ENCODE results near the gene MBNL2. TPM values are rescaled to one million over a fixed set of nuclear protein-coding genes. Genes with fewer than 3 reads are reported as not detected.
A peak's percentile ranks its signal among the peaks of the same experiment; 100 is the strongest.

The MBNL2 gene
- total and polyA plus RNA-seq, 4 donors = 26.5 to 79.4 (median 55.7) TPM

DNA sequence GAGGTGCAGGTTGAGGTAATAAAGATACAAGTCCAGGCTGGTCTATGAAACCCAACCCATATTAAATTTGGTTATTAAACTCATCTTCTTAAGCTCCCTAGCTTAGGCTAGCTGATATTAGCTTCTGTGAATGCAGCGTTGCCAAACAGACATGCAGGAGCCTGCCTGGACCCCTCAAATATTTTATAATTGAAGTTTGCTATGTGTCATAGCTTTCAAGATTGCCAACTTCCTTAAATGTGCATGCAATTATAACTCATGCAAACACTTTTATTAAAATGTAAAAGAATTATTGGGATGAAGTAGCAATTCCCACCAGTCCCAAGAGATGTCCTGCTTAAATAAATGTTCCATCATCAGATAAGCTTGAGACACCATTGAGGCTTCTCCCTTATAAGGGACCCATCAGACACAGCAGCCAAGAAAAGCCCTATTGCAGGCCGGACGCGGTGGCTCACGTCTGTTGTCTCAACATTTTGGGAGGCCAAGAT, 51.3 kb downstream of the MBNL2 start:
- WGBS, 2 donors = 11 to 13% methylated on average over 5 of the region's 5 CpGs
- intact Hi-C loops (cut with DNase I) = loop anchor here in 1 of 2 donors (5.0 kb wide), 1 partner anchor 46 kb away; no protein-coding TSS in a partner anchor
- H3K36me3 ChIP-seq (ENCODE audit: control insufficient read depth in 1 of 2, insufficient read depth in 2 of 2, low read length in 1 of 2) = no peaks in the 10 kb centered on the region
- no peak for ATAC-seq (ENCODE audit: low FRiP score)
- H3K27ac ChIP-seq (ENCODE audit: low read depth in 1 of 2, low read length in 2 of 2) = peak overlapping the region; percentile 90 to 95
- no peaks in the 10 kb centered on the region for H3K9me3 ChIP-seq (ENCODE audit: control insufficient read depth, low read length)
- DNase-seq = no peak
- H3K4me3 ChIP-seq (ENCODE audit: low read length in 2 of 2) = no peak overlapping the region
- peaks cover 7 to 30% of the 10 kb centered on the region in 2 donors for H3K4me1 ChIP-seq (ENCODE audit: control insufficient read depth in 1 of 2, insufficient read depth in 2 of 2, low read length in 2 of 2)
- no peaks in the 10 kb centered on the region for H3K27me3 ChIP-seq (ENCODE audit: control insufficient read depth in 1 of 2, insufficient read depth in 2 of 2, low read length in 1 of 2)

DNA sequence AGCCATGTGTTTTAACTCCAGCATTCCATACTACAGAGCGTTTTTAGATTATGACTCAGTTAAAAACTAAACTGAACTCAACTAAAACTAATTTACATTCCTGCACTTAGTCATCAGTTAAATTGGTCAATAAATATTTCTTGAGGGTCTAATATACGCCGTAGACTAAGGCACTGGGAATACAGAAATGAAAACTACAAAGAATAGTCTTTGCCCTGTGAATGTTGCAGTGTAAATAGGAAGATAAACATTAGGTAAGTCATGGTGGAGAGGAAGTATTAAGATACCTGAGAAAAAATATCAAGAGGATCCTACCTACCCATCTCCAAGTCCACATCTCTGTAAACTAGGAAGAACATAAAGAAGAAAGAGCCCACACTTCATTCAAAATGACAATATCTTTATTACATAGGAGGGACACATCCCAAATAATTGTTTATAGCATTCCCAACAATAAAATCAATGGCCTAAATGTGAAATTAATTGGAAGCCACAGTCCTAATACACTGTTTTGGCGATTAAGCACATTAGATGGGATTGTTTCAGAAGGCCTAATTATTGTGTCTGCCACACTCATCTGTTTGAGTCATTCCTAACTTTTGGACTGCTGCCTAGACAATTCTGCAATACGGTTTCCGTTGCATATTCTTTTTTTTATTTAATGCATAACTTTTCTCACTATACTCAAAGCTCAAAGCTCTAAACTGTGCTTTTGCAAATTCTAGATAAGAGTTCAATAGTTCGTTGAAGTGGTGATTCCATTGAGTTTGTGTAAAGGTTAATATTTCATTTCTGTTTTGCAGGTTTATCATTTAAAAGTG, 52.9 kb downstream of the MBNL2 start:
- Histone ChIP-seq H3K36me3 (ENCODE audit: control insufficient read depth in 1 of 2, insufficient read depth in 2 of 2, low read length in 1 of 2) (no peaks in the 10 kb centered on the region), H3K4me1 (ENCODE audit: control insufficient read depth in 1 of 2, insufficient read depth in 2 of 2, low read length in 2 of 2) (peaks cover 7 to 21% of the 10 kb centered on the region in 2 donors), H3K4me3 (ENCODE audit: low read length in 2 of 2) (no peak overlapping the region), H3K27ac (ENCODE audit: low read depth in 1 of 2, low read length in 2 of 2) (peak overlapping the region in 1 of 2 donors; percentile 57), H3K27me3 (ENCODE audit: control insufficient read depth in 1 of 2, insufficient read depth in 2 of 2, low read length in 1 of 2) (no peaks in the 10 kb centered on the region), H3K9me3 (ENCODE audit: control insufficient read depth, low read length) (no peaks in the 10 kb centered on the region)
- intact Hi-C loops (cut with DNase I) = loop anchor here in 1 of 2 donors (5.0 kb wide), 1 partner anchor 48 kb away; no protein-coding TSS in a partner anchor
- ATAC-seq (ENCODE audit: low FRiP score) = peak; percentile 75
- WGBS, 2 donors = 2 to 6% methylated on average over 7 of the region's 7 CpGs
- DNase-seq = no peak

DNA sequence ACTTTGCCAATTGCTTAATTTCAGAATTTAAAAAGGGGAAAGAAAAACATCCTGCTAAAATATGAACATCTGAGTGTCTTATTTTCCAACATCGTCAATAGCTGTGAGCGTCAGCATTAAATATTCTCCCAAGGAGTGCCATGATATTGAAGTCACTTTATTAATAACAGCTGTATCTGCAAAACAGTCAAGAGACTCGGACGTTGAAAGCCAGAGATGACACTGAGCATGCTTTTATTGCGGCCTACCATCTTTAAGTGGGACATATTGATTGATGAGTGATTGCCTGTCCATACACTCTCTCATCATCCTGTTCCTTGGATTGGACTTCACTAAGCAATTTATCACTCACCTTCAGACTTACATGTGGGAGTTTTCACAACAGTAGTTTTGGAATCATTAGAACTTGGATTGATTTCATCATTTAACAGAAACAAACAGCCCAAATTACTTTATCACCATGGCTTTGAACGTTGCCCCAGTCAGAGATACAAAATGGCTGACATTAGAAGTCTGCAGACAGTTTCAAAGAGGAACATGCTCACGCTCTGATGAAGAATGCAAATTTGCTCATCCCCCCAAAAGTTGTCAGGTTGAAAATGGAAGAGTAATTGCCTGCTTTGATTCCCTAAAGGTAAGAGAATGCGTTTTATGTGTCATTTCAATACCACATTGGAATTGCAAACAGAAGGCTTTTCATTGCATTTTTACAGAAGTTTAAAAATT, 53.8 kb downstream of the MBNL2 start:
- intact Hi-C loops (cut with DNase I) = no loop called here
- no peaks in the 10 kb centered on the region for H3K9me3 ChIP-seq (ENCODE audit: control insufficient read depth, low read length)
- H3K27me3 ChIP-seq (ENCODE audit: control insufficient read depth in 1 of 2, insufficient read depth in 2 of 2, low read length in 1 of 2) = no peaks in the 10 kb centered on the region
- no peaks in the 10 kb centered on the region for H3K36me3 ChIP-seq (ENCODE audit: control insufficient read depth in 1 of 2, insufficient read depth in 2 of 2, low read length in 1 of 2)
- peaks cover 7 to 19% of the 10 kb centered on the region in 2 donors for H3K4me1 ChIP-seq (ENCODE audit: control insufficient read depth in 1 of 2, insufficient read depth in 2 of 2, low read length in 2 of 2)
- no peak for DNase-seq
- WGBS, 2 donors = 67 to 69% methylated on average over 8 of the region's 8 CpGs
- peak overlapping the region; percentile 17 to 57 for H3K27ac ChIP-seq (ENCODE audit: low read depth in 1 of 2, low read length in 2 of 2)
- ATAC-seq (ENCODE audit: low FRiP score) = no peak
- no peak overlapping the region for H3K4me3 ChIP-seq (ENCODE audit: low read length in 2 of 2)

DNA sequence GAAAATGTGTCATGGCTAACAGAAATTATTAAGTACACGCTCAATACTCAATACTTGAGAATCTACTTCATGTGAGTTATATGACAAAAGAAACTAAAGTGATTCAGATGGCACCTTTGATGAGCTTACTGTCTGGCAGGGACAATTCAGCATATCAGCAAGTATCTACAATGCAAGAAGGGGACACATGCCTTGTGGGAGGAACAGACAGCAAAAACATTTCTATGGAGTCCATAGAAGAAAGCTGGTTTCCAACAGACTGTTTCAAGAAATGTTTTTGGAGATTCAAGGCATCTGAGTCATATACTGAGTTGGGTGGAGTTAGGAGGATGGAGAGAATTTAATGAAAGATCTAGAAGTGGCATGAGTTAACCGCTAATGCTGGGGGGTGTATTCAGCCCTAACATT, 54.7 kb downstream of the MBNL2 start:
- no peaks in the 10 kb centered on the region for H3K9me3 ChIP-seq (ENCODE audit: control insufficient read depth, low read length)
- ATAC-seq (ENCODE audit: low FRiP score) (no peak), DNase-seq (no peak)
- 67 to 71% methylated on average over 2 of the region's 2 CpGs for WGBS, 2 donors
- no peak overlapping the region for H3K4me3 ChIP-seq (ENCODE audit: low read length in 2 of 2)
- intact Hi-C loops (cut with DNase I) = no loop called here
- no peaks in the 10 kb centered on the region for H3K27me3 ChIP-seq (ENCODE audit: control insufficient read depth in 1 of 2, insufficient read depth in 2 of 2, low read length in 1 of 2)
- H3K36me3 ChIP-seq (ENCODE audit: control insufficient read depth in 1 of 2, insufficient read depth in 2 of 2, low read length in 1 of 2) = no peaks in the 10 kb centered on the region
- peaks cover 7 to 19% of the 10 kb centered on the region in 2 donors for H3K4me1 ChIP-seq (ENCODE audit: control insufficient read depth in 1 of 2, insufficient read depth in 2 of 2, low read length in 2 of 2)
- H3K27ac ChIP-seq (ENCODE audit: low read depth in 1 of 2, low read length in 2 of 2) = peak overlapping the region; percentile 28 to 51

DNA sequence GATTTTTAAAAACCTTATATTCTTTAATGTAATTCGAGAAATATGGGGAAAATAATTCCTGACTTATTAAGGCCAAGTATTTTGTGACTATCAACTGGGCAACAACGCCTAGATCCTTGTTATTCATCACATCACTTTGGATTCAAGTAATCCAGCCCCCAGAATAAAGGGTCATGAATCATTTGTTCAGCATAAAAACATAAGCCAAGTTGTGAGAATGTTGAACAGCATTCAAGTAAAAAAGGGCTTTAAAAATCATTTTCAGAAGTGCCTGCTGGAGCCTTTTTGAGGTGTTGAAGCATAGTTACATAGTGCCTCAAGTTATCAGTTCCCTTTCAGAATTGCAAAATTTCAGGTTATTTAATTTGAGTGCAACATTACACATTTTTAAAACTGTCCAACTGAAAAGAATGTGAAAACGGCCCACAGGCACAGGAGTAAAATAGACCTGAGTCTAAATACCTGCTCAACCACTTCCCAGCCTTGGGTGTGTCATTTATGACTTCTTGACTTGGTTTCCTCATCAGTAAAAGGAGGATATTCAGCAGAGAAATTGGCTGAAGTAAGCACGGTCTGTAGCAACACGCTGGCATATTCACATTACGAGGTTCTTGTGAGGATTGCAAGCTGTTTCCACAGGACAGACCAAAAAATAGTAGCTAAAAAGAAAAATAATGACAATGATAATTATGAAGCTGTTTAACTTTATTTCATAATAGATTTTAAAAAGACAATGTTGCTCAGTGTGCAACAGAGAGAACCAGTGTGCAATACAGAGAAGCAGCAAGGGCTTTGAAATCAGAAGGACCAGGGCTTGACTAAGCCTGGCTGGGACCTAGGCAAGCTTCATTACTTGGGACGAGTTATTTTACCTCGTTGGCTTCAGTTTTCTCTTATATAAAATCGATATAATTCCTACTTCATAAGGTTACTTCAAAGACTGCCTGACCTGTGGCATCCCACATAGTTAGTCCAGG, 56.6 kb downstream of the MBNL2 start:
- Histone ChIP-seq H3K27me3 (ENCODE audit: control insufficient read depth in 1 of 2, insufficient read depth in 2 of 2, low read length in 1 of 2) (no peaks in the 10 kb centered on the region), H3K9me3 (ENCODE audit: control insufficient read depth, low read length) (no peaks in the 10 kb centered on the region), H3K4me3 (ENCODE audit: low read length in 2 of 2) (no peak overlapping the region), H3K4me1 (ENCODE audit: control insufficient read depth in 1 of 2, insufficient read depth in 2 of 2, low read length in 2 of 2) (peaks cover 7 to 10% of the 10 kb centered on the region in 2 donors), H3K27ac (ENCODE audit: low read depth in 1 of 2, low read length in 2 of 2) (peak overlapping the region in 1 of 2 donors; percentile 68), H3K36me3 (ENCODE audit: control insufficient read depth in 1 of 2, insufficient read depth in 2 of 2, low read length in 1 of 2) (no peaks in the 10 kb centered on the region)
- WGBS, 2 donors = 29 to 38% methylated on average over 9 of the region's 9 CpGs
- intact Hi-C loops (cut with DNase I) = no loop called here
- DNase-seq = no peak
- no peak for ATAC-seq (ENCODE audit: low FRiP score)

DNA sequence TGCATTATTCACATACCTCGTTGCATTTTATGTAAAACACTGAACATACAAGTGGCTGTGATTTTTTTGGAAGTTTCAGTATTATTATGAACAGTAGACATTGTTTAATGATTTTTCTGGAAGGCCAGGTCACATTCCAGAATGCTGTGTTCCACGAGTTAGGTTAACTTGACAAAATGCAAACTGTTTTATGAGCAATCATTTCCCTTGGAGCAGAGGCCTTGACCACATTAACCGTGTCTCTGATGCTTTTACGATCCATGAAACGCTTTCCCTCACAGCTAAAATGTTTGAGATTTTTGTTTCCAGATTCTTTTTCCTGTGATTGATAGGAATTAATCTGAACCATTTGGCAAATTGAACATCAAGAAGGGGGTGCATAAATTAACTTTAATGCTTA, 57.8 kb downstream of the MBNL2 start:
- DNase-seq = no peak
- WGBS, 2 donors = 7 to 9% methylated on average over 5 of the region's 5 CpGs
- peaks cover 7 to 10% of the 10 kb centered on the region in 2 donors for H3K4me1 ChIP-seq (ENCODE audit: control insufficient read depth in 1 of 2, insufficient read depth in 2 of 2, low read length in 2 of 2)
- no peak overlapping the region for H3K4me3 ChIP-seq (ENCODE audit: low read length in 2 of 2)
- H3K27ac ChIP-seq (ENCODE audit: low read depth in 1 of 2, low read length in 2 of 2) = peak overlapping the region in 1 of 2 donors; percentile 40
- no peaks in the 10 kb centered on the region for H3K9me3 ChIP-seq (ENCODE audit: control insufficient read depth, low read length)
- ATAC-seq (ENCODE audit: low FRiP score) = no peak
- no peaks in the 10 kb centered on the region for H3K27me3 ChIP-seq (ENCODE audit: control insufficient read depth in 1 of 2, insufficient read depth in 2 of 2, low read length in 1 of 2)
- no peaks in the 10 kb centered on the region for H3K36me3 ChIP-seq (ENCODE audit: control insufficient read depth in 1 of 2, insufficient read depth in 2 of 2, low read length in 1 of 2)
- intact Hi-C loops (cut with DNase I) = loop anchor here (5.0 to 10.0 kb wide), 2 partner anchors 52 to 55 kb away; no protein-coding TSS in a partner anchor

DNA sequence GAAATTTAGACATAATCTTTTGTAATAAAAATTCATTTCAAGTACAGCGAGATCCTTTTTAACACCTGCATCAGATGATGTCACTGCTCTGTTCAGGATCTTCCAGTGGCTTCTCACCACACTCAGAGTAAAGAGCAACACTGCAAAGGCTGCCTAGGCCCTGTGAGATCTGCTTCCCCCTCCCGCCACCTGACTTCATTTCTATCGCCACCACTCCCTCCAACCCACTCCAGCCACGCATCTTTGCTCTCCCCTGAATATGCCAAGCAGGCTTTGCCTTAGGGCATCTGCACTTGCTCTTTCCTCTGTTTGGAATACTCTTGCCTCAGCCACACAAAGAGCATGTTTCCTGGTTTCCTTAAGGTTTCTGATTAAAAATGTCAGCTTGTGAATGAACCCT, 58.3 kb downstream of the MBNL2 start:
- 60 to 64% methylated on average over 4 of the region's 4 CpGs for WGBS, 2 donors
- no peak overlapping the region for H3K4me3 ChIP-seq (ENCODE audit: low read length in 2 of 2)
- DNase-seq (no peak), ATAC-seq (ENCODE audit: low FRiP score) (no peak)
- H3K9me3 ChIP-seq (ENCODE audit: control insufficient read depth, low read length) = no peaks in the 10 kb centered on the region
- intact Hi-C loops (cut with DNase I) = loop anchor here (5.0 to 10.0 kb wide), 2 partner anchors 52 to 54 kb away; no protein-coding TSS in a partner anchor
- H3K27ac ChIP-seq (ENCODE audit: low read depth in 1 of 2, low read length in 2 of 2) = peak overlapping the region in 1 of 2 donors; percentile 79
- no peaks in the 10 kb centered on the region for H3K27me3 ChIP-seq (ENCODE audit: control insufficient read depth in 1 of 2, insufficient read depth in 2 of 2, low read length in 1 of 2)
- H3K4me1 ChIP-seq (ENCODE audit: control insufficient read depth in 1 of 2, insufficient read depth in 2 of 2, low read length in 2 of 2) = peaks cover 7 to 10% of the 10 kb centered on the region in 2 donors
- no peaks in the 10 kb centered on the region for H3K36me3 ChIP-seq (ENCODE audit: control insufficient read depth in 1 of 2, insufficient read depth in 2 of 2, low read length in 1 of 2)

DNA sequence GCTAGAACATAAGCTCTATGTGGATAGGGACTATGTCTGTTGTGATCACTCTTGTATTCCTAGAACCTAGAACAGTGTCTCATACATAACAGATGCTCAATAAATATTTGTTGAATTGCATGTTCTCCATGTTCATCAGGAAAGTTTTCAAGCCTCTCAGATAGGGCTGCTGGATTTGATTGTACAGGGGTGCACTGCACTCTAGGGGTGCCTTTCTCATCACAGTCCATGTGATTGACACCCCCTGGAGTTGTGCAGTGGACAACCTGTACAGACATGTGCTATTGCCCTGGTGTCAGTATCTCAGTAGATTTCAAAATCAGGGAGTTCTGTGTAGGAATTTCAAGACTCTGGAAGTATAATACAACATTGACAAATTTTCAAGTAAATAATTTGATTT, 58.9 kb downstream of the MBNL2 start:
- H3K27me3 ChIP-seq (ENCODE audit: control insufficient read depth in 1 of 2, insufficient read depth in 2 of 2, low read length in 1 of 2) = no peaks in the 10 kb centered on the region
- no peaks in the 10 kb centered on the region for H3K9me3 ChIP-seq (ENCODE audit: control insufficient read depth, low read length)
- peaks cover 4 to 7% of the 10 kb centered on the region in 2 donors for H3K4me1 ChIP-seq (ENCODE audit: control insufficient read depth in 1 of 2, insufficient read depth in 2 of 2, low read length in 2 of 2)
- peak overlapping the region in 1 of 2 donors; percentile 61 for H3K27ac ChIP-seq (ENCODE audit: low read depth in 1 of 2, low read length in 2 of 2)
- H3K4me3 ChIP-seq (ENCODE audit: low read length in 2 of 2) = no peak overlapping the region
- ATAC-seq (ENCODE audit: low FRiP score) (no peak), DNase-seq (no peak)
- H3K36me3 ChIP-seq (ENCODE audit: control insufficient read depth in 1 of 2, insufficient read depth in 2 of 2, low read length in 1 of 2) = no peaks in the 10 kb centered on the region
- intact Hi-C loops (cut with DNase I) = loop anchor here (5.0 to 10.0 kb wide), 2 partner anchors 51 to 54 kb away; no protein-coding TSS in a partner anchor

Measured in aorta (tissue), 5 donors.